Nephron progenitor cell (in vitro differentiated cells): Measurements from ENCODE around the gene TXNRD1.
"Not testable (repeated sequence)": the region's sequence is repeated elsewhere in the genome, so short reads cannot be mapped to it uniquely, and the experiment has no call there.

Experiments used
- DNase-seq: peaks from one replicate; pipeline ENCODE4 v3.0.0; 2021
- H3K27ac Mint-ChIP-seq: 2 replicates; pipeline ENCODE4 v1.8.0; 2021; ENCODE audit warnings: mild to moderate bottlenecking, moderate library complexity, mixed read lengths
- H3K27me3 Mint-ChIP-seq: 2 replicates; pipeline ENCODE4 v1.8.0; 2021; ENCODE audit warnings: mild to moderate bottlenecking, low read depth, mixed read lengths; ENCODE audit not compliant: poor library complexity
- H3K36me3 Mint-ChIP-seq: 2 replicates; pipeline ENCODE4 v1.8.0; 2021; ENCODE audit warnings: low read depth, mixed read lengths
- H3K4me1 Mint-ChIP-seq: 2 replicates; pipeline ENCODE4 v1.8.0; 2021; ENCODE audit warnings: mixed read lengths
- H3K4me3 Mint-ChIP-seq: 2 replicates; pipeline ENCODE4 v1.8.0; 2021; ENCODE audit warnings: mild to moderate bottlenecking, moderate library complexity, mixed read lengths
- H3K9me3 Mint-ChIP-seq: 2 replicates; pipeline ENCODE4 v1.8.0; 2021; ENCODE audit warnings: mild to moderate bottlenecking, moderate library complexity, mixed read lengths
- TF ChIP-seq, protein P1 (sequence below): fragments of 200-600 bp; sonication (generic); IDR thresholded peaks from 2 replicates; pipeline ENCODE4 v1.5.0; 2021; ENCODE audit warnings: antibody characterized with exemption

Gene TXNRD1

DNA sequence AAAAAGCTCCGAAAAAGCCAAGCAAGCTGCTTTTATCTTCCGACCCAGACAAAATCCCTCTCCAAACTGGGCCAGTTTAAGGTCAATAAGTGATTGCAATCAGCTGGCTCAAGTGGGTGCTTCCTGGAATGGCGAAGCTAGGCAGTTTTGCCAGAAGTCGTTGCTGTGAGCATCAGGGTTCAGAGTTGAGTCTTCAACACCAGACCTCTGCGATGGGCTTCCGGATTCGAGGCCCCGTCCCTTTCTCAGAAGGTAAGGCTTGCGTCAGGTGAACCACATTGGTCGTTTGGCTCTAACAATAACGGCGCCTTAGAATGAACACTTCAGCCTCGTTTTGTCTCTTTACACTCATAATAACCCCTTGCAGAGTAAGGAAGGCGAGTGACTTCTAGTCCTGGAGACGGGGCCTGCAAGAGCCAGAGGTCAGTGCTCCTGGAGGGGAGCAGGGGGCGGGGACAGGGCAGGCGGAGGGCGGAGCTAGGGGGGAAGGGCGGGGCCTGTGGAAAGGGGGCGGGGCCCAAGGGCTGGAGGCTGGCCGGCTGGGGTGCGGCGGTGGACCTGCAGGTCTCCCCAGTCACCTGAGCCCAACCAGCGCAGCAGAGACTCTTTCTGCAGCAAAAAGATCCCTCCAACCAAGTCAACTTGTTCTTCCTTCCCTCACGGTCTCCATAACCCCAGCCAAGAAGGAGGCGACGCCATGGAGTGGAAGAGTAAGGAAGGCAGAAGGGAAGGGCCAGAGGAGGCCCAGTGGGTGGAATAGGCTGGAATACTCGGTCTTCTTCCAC lies 43.6 kb upstream of the TXNRD1 start:
- H3K36me3 Mint-ChIP-seq: no peaks in the 10 kb centered on the region
- no peaks in the 10 kb centered on the region for H3K9me3 Mint-ChIP-seq
- no peak overlapping the region for H3K27ac Mint-ChIP-seq
- H3K4me3 Mint-ChIP-seq: no peak overlapping the region
- DNase-seq: no peak
- no peaks in the 10 kb centered on the region for H3K4me1 Mint-ChIP-seq
- H3K27me3 Mint-ChIP-seq: peaks cover 10% of the 10 kb centered on the region
- TF ChIP-seq, protein P1, sequence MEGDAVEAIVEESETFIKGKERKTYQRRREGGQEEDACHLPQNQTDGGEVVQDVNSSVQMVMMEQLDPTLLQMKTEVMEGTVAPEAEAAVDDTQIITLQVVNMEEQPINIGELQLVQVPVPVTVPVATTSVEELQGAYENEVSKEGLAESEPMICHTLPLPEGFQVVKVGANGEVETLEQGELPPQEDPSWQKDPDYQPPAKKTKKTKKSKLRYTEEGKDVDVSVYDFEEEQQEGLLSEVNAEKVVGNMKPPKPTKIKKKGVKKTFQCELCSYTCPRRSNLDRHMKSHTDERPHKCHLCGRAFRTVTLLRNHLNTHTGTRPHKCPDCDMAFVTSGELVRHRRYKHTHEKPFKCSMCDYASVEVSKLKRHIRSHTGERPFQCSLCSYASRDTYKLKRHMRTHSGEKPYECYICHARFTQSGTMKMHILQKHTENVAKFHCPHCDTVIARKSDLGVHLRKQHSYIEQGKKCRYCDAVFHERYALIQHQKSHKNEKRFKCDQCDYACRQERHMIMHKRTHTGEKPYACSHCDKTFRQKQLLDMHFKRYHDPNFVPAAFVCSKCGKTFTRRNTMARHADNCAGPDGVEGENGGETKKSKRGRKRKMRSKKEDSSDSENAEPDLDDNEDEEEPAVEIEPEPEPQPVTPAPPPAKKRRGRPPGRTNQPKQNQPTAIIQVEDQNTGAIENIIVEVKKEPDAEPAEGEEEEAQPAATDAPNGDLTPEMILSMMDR: no peak

DNA sequence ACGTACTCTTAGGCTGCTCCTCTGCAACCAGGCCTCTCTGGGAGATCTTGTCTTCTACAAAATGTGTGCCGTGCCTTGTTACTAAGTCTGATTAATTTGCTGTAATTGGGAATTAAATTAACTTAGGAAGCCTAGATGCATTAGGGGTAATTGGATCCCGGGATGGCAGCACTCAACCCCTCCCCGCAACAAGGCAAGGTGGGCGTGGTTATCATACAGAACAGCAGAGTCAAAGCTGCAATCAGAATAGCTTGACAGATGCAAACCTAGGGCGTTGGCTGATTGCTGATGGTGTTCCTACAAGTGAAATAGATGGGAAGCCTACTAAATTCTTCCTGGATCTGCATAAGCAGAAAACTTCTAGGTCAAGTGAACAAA lies 43.0 kb upstream of the TXNRD1 start:
- Mint-ChIP-seq H3K27ac (no peak overlapping the region), H3K4me3 (no peak overlapping the region), H3K4me1 (peaks cover under 1% of the 10 kb centered on the region), H3K27me3 (peaks cover 10% of the 10 kb centered on the region), H3K9me3 (no peaks in the 10 kb centered on the region), H3K36me3 (no peaks in the 10 kb centered on the region)
- TF ChIP-seq, protein P1: no peak
- DNase-seq: no peak

DNA sequence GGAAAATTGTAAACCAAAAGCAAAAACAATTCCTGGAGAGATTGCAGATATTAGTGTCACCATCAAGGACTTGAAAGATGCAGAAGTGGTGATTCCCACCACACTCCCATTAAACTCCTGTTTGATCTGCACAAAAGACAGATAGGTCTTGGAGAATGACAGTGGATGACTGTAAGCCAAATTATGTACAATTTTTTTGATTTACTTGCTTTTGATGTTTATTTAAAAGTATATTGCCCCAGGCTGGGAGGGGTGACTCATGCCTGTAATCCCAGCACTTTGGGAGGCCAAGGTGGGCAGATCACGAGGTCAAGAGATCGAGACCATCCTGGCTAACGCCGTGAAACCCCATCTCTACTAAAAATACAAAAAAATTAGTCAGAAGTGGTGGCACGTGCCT lies 41.8 kb upstream of the TXNRD1 start:
- peaks cover 11% of the 10 kb centered on the region for H3K27me3 Mint-ChIP-seq
- not testable (repeated sequence) for H3K4me1 Mint-ChIP-seq, H3K9me3 Mint-ChIP-seq, H3K4me3 Mint-ChIP-seq, DNase-seq, H3K27ac Mint-ChIP-seq, H3K36me3 Mint-ChIP-seq

DNA sequence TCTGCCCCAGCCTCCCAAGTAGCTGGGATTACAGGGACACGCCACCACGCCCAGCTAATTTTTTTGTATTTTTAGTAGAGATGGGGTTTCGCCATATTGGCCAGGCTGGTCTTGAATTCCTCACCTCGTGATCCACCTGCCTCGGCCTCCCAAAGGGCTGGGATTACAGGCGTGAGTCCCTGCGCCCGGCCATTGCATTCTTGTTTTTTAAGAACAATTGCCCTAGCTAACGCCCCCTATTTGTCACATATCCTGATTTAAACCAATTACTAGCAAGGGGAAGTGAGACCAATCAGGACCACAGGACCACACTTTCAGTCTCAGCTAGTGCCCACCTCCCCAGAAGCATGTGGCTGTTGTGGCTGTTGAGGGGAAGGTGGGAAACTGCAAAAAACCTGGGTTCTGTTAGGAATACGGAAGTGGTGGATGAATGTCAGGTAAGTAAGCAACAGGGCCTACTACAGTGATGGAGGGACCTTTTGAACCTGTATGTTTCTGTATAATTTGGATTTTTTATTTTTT lies 39.8 kb upstream of the TXNRD1 start:
- Mint-ChIP-seq H3K36me3 (no peaks in the 10 kb centered on the region), H3K27ac (no peak overlapping the region), H3K9me3 (no peaks in the 10 kb centered on the region), H3K4me1 (peaks cover 9% of the 10 kb centered on the region), H3K4me3 (no peak overlapping the region), H3K27me3 (peaks cover 14% of the 10 kb centered on the region)
- no peak for DNase-seq
- TF ChIP-seq, protein P1: no peak

DNA sequence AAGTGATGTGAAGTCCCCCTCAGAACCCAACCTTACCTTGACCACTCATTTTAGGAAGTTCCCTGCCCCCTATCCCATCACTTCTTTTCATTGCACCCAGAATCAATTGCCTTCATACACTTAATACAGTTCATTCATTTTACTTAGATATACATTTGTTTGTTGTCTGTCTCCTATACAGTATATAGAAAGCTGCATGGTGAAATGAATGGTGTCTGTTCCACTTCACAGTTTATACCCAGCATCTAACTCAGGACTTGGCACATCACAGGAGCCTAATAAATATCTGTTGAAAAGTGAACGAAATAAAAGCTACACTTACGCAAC lies 38.3 kb upstream of the TXNRD1 start:
- peaks cover 14% of the 10 kb centered on the region for H3K27me3 Mint-ChIP-seq
- no peak overlapping the region for H3K4me3 Mint-ChIP-seq
- no peak overlapping the region for H3K27ac Mint-ChIP-seq
- TF ChIP-seq, protein P1: no peak
- no peaks in the 10 kb centered on the region for H3K36me3 Mint-ChIP-seq
- no peak for DNase-seq
- peaks cover 9% of the 10 kb centered on the region for H3K4me1 Mint-ChIP-seq
- H3K9me3 Mint-ChIP-seq: no peaks in the 10 kb centered on the region

DNA sequence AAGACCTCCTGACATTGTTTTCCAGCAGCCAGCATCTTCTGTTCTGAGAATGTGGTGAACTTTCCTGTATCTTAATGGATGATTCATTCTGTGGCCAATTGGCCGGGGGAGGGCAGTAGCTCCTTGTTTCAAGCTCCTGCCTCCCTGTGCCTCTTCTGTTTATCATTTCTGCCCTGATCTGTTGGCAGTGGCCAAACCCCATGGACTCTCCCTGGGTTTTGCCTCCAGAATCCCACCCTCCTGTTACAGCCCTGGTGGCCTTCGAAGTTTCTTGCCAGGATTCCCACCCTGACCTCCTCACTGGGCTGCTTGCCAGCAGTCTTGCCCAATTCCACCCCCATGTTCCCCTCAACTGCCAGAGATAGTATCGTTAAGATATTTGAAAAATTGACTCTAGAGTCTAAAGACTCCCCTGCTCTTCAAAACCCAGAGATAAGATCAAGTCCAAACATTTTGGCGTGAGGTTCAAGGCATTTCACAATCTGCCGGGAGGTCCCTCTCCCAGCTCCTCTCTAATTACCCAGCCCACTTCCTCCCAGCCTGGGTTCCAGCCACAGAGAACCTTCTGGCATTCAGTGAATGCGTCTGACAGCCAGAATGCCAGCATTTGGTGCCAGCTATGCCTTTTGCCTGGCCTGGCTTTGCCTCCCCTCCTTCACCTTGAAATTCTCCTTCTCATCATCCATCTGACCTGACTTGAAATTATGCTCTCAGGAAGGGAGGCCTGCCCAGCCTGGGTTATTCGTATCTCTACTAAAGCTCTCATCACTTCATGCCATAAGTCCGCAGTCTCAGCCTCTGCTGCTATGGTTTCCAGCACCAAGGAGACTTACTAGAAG lies 37.7 kb upstream of the TXNRD1 start:
- peaks cover 9% of the 10 kb centered on the region for H3K4me1 Mint-ChIP-seq
- no peak for DNase-seq
- no peak overlapping the region for H3K27ac Mint-ChIP-seq
- H3K36me3 Mint-ChIP-seq: no peaks in the 10 kb centered on the region
- H3K27me3 Mint-ChIP-seq: peaks cover 14% of the 10 kb centered on the region
- TF ChIP-seq, protein P1: no peak
- no peak overlapping the region for H3K4me3 Mint-ChIP-seq
- no peaks in the 10 kb centered on the region for H3K9me3 Mint-ChIP-seq
